A549 (cell line): ENCODE results near the gene C16orf92. TPM values are rescaled to one million over a fixed set of nuclear protein-coding genes. Genes with fewer than 3 reads are reported as not detected.

Experiments
- ATAC-seq, 2 experiments: fragments of 200-7000 bp in 1 of 2; fragments of >200 bp in 1 of 2; cut with Nextera tagmentation in 1 of 2; cut with Tn5 transposase in 1 of 2; 3 replicates each; pipeline versions ENCODE4 v1.8.0 to v1.9.1; 2018 to 2020; ENCODE audit warnings: mild to moderate bottlenecking in 1 of 2, moderate library complexity in 1 of 2
- CTCF ChIA-PET: fragments of 300-600 bp; sonication (Branson Sonifier 250); formaldehyde crosslinking; extraction: SDS; loops from one replicate; lab custom pipeline; 2021; ENCODE audit warnings: antibody characterized with exemption, inconsistent platforms; lab: Yijun Ruan, JAX
- POLR2A ChIA-PET: fragments of 350-600 bp; formaldehyde crosslinking; extraction: SDS; loops from one replicate; lab custom pipeline; 2021; ENCODE audit warnings: antibody characterized with exemption, inconsistent platforms; lab: Yijun Ruan, JAX
- DNase-seq, 2 experiments: peaks; one replicate each; pipeline versions ENCODE4 v3.0.0 to v3.0.0-alpha.2; 2011 to 2016; ENCODE audit warnings: low read depth in 1 of 2, low spot score in 1 of 2
- FAIRE-seq: peaks from 2 replicates; lab custom pipeline; 2011; peaks lifted over from hg19 to GRCh38; lab: Jason Lieb, UNC
- H3K27ac ChIP-seq, 2 experiments: fragments of >200 bp; sonication (Bioruptor Twin); formaldehyde crosslinking; 3 replicates each; pipeline ENCODE4 v1.5.1; 2016 to 2017
- H3K4me1 ChIP-seq: fragments of >200 bp; sonication (Bioruptor Twin); formaldehyde crosslinking; 3 replicates; pipeline ENCODE4 v1.6.1; 2016
- H3K4me2 ChIP-seq: fragments of >200 bp; sonication (Bioruptor Twin); formaldehyde crosslinking; 3 replicates; pipeline ENCODE4 v1.6.1; 2016
- H3K4me3 ChIP-seq: fragments of >200 bp; sonication (Bioruptor Twin); formaldehyde crosslinking; 3 replicates; pipeline ENCODE4 v1.5.1; 2016
- H3K9me3 ChIP-seq: fragments of >200 bp; sonication (Bioruptor Twin); formaldehyde crosslinking; 3 replicates; pipeline ENCODE4 v1.6.1; 2016
- BHLHE40 ChIP-seq: IDR thresholded peaks from 2 replicates; pipeline ENCODE4 v1.6.1; 2012; ENCODE audit warnings: low read depth, low read length, inconsistent platforms
- CBX2 ChIP-seq: fragments of 200-600 bp; sonication (generic); IDR thresholded peaks from 2 replicates; pipeline ENCODE4 v1.6.1; 2016; ENCODE audit warnings: low read depth, mild to moderate bottlenecking, borderline replicate concordance
- CEBPB ChIP-seq, 2 experiments: fragments of >200 bp in 1 of 2; sonication (Bioruptor Twin) in 1 of 2; formaldehyde crosslinking in 1 of 2; IDR thresholded peaks; 2 replicates each; pipeline ENCODE4 v1.6.1; 2012 to 2016
- CTCF ChIP-seq: fragments of >200 bp; sonication (Bioruptor Twin); formaldehyde crosslinking; IDR thresholded peaks from 3 replicates; pipeline ENCODE4 v1.5.1; 2016
- EP300 ChIP-seq, 2 experiments: fragments of >200 bp; sonication (Bioruptor Twin); formaldehyde crosslinking; IDR thresholded peaks; 2 replicates in 1 of 2; 3 replicates in 1 of 2; pipeline ENCODE4 v1.6.1; 2016 to 2017
- ESRRA ChIP-seq: fragments of 150-350 bp; IDR thresholded peaks from 2 replicates; pipeline ENCODE4 v1.6.1; 2014; ENCODE audit warnings: mild to moderate bottlenecking, low read length, borderline replicate concordance
- FOSB ChIP-seq: fragments of 250-450 bp; sonication (Bioruptor Pico); IDR thresholded peaks from 2 replicates; pipeline ENCODE4 v1.5.0; 2020; ENCODE audit warnings: mild to moderate bottlenecking, moderate library complexity
- HOXA7 ChIP-seq: fragments of 250-450 bp; sonication (Bioruptor Pico); IDR thresholded peaks from 2 replicates; pipeline ENCODE4 v1.5.0; 2020; ENCODE audit warnings: mild to moderate bottlenecking, moderate library complexity
- MAFK ChIP-seq: fragments of 450-650 bp; IDR thresholded peaks from 2 replicates; pipeline ENCODE4 v1.6.1; 2014; ENCODE audit not compliant: partially characterized antibody
- MAX ChIP-seq: IDR thresholded peaks from 2 replicates; pipeline ENCODE4 v1.6.1; 2012
- MAZ ChIP-seq: fragments of 150-350 bp; IDR thresholded peaks from 2 replicates; pipeline ENCODE4 v1.6.1; 2014; ENCODE audit warnings: antibody characterized with exemption, low read depth, low read length, borderline replicate concordance
- NFE2L2 ChIP-seq: fragments of 150-350 bp; conservative IDR thresholded peaks from 2 replicates; pipeline ENCODE4 v1.6.1; 2014; ENCODE audit warnings: low read length
- RAD21 ChIP-seq, 2 experiments: fragments of >200 bp in 1 of 2; sonication (Bioruptor Twin) in 1 of 2; formaldehyde crosslinking in 1 of 2; IDR thresholded peaks in 1 of 2; conservative IDR thresholded peaks in 1 of 2; 2 replicates in 1 of 2; 3 replicates in 1 of 2; pipeline ENCODE4 v1.6.1; 2012 to 2018; ENCODE audit warnings: inconsistent platforms in 1 of 2
- RCOR1 ChIP-seq: fragments of 150-350 bp; IDR thresholded peaks from 2 replicates; pipeline ENCODE4 v1.6.1; 2014; ENCODE audit warnings: antibody characterized with exemption, low read length, low read depth
- RFX5 ChIP-seq: fragments of 450-650 bp; IDR thresholded peaks from 2 replicates; pipeline ENCODE4 v1.7.1; 2014; ENCODE audit warnings: antibody characterized with exemption, mild to moderate bottlenecking, moderate library complexity
- SMC3 ChIP-seq: fragments of >200 bp; sonication (Bioruptor Twin); formaldehyde crosslinking; IDR thresholded peaks from 3 replicates; pipeline ENCODE4 v1.6.1; 2018; ENCODE audit warnings: inconsistent platforms
- WGBS: methylation state at CpG from one replicate; pipeline ENCODE4 v1.1.6; 2017; ENCODE audit errors: missing lambda C conversion rate; 5-methylcytosine and 5-hydroxymethylcytosine counted together
- polyA plus RNA-seq, 4 experiments: library from polyadenylated mRNA; depleted of rRNA in 3 of 4; stranded (reverse); fragments of >200 nt; fragmentation: RNase III in 1 of 4; extraction: RNeasy Plus Mini Kit Qiagen cat#74134 plus additional on column Dnase treatment in 1 of 4; gene quantifications; 2 replicates in 3 of 4; 3 replicates in 1 of 4; pipeline ENCODE4 v1.2.3, GENCODE V29; 2011 to 2017
- TF ChIP-seq, protein P1 (sequence below): fragments of 250-450 bp; sonication (Bioruptor Pico); IDR thresholded peaks from 2 replicates; pipeline ENCODE4 v1.5.0; 2021; ENCODE audit warnings: mild to moderate bottlenecking, moderate library complexity, borderline replicate concordance
- TF ChIP-seq, protein P2 (sequence below): fragments of >200 bp; sonication (Bioruptor Twin); formaldehyde crosslinking; IDR thresholded peaks from 2 replicates; pipeline ENCODE4 v1.6.1; 2016

C16orf92 gene
- polyA plus RNA-seq, 2 of the 4 experiments (the other 2 are of a cell fraction) = not detected

DNA sequence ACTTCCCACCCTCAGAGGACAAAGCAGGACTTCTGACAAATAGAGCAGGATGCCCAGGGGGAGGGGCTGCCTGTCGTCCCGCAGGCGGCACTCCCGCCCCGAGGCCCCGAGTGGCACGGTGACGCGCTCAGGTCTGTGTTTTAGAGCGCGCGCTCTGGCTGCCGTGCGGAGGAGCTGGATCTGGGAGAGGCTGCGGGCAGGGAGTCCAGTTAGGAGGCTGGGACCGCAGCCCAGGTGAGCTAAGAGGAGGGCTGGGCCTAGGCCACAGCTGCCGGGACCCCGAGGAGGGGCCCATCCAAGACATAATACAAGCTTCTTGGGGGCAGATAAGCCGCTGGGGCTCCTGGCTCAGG lies 18.6 kb upstream of the C16orf92 start:
- FAIRE-seq (no peak), DNase-seq (no peak), ATAC-seq (peak; percentile 1 to 5; a peak in 1 of 6 replicates)
- Histone ChIP-seq H3K27ac (peak overlapping the region in 1 of 2 experiments; percentile 38; a peak in 1 of 6 replicates), H3K4me3 (no peak overlapping the region), H3K4me2 (no peak overlapping the region), H3K4me1 (peaks cover 9% of the 10 kb centered on the region; the same call in 2 of the 3 replicates), H3K9me3 (no peaks in the 10 kb centered on the region)
- POLR2A ChIA-PET = interaction anchor here (2.0 kb wide), 1 partner anchor 60 kb away, joined by 7 read pairs; no protein-coding TSS in a partner anchor
- WGBS = 86% methylated on average over 13 of the region's 19 CpGs
- CTCF ChIA-PET = interaction anchor here (0.6 to 3.8 kb wide), 26 partner anchors 9 to 313 kb away, joined by 3 to 41 read pairs (median 6); partner anchors contain the start of genes ASPHD1, C16orf92, CDIPT and HIRIP3
- TF ChIP-seq EP300 (IDR thresholded peaks at IDR 0.05) (no peak), NFE2L2 (no peak), BHLHE40 (no peak), RFX5 (no peak), RCOR1 (no peak), CEBPB (IDR thresholded peaks at IDR 0.05) (no peak)

DNA sequence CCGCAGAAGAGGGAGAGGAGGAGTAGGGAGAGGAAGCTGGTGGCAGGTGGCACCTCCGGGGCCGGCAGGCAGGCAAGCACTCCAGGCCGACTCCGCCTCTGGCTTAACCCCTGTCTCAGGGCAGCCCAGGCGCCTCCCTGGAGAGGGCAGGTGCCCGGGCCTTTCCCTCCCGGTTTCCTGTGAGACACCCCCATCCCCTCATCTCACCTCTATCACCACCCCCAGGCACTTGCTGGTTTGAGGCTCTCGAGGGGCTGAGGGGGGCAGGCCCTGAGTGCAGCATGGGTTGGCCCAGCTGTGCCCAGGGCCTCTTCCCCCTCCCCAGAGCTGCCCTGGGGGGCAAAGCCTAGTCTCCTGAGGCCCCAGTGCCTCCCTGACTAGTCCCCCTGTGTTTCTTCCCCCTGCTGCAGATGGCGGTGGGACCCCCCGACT lies 18.2 kb upstream of the C16orf92 start:
- H3K27ac ChIP-seq = peak overlapping the region in 1 of 2 experiments; percentile 38; a peak in 3 of 6 replicates
- peak; percentile 6 to 42; a peak in 3 of 6 replicates for ATAC-seq
- H3K4me3 ChIP-seq = no peak overlapping the region
- no peak overlapping the region for H3K4me2 ChIP-seq
- no peak for FAIRE-seq
- ChIA-PET CTCF (interaction anchor here (0.6 to 3.8 kb wide), 35 partner anchors 8 to 314 kb away, joined by 3 to 41 read pairs (median 5); partner anchors contain the start of genes ASPHD1, C16orf92, CDIPT and HIRIP3), POLR2A (interaction anchor here (2.0 kb wide), 1 partner anchor 61 kb away, joined by 7 read pairs; no protein-coding TSS in a partner anchor)
- TF ChIP-seq ESRRA (no peak), CBX2 (no peak), MAFK (no peak), BHLHE40 (no peak)
- TF ChIP-seq, protein P1, sequence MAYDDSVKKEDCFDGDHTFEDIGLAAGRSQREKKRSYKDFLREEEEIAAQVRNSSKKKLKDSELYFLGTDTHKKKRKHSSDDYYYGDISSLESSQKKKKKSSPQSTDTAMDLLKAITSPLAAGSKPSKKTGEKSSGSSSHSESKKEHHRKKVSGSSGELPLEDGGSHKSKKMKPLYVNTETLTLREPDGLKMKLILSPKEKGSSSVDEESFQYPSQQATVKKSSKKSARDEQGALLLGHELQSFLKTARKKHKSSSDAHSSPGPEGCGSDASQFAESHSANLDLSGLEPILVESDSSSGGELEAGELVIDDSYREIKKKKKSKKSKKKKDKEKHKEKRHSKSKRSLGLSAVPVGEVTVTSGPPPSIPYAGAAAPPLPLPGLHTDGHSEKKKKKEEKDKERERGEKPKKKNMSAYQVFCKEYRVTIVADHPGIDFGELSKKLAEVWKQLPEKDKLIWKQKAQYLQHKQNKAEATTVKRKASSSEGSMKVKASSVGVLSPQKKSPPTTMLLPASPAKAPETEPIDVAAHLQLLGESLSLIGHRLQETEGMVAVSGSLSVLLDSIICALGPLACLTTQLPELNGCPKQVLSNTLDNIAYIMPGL (CRISPR knock-in tag) = no peak
- TF ChIP-seq, all 56 proteins: peak for 0
- Histone ChIP-seq H3K9me3 (no peaks in the 10 kb centered on the region), H3K4me1 (peaks cover 9% of the 10 kb centered on the region; the same call in 2 of the 3 replicates)
- 62% methylated on average over 8 of the region's 11 CpGs for WGBS
- DNase-seq = no peak

DNA sequence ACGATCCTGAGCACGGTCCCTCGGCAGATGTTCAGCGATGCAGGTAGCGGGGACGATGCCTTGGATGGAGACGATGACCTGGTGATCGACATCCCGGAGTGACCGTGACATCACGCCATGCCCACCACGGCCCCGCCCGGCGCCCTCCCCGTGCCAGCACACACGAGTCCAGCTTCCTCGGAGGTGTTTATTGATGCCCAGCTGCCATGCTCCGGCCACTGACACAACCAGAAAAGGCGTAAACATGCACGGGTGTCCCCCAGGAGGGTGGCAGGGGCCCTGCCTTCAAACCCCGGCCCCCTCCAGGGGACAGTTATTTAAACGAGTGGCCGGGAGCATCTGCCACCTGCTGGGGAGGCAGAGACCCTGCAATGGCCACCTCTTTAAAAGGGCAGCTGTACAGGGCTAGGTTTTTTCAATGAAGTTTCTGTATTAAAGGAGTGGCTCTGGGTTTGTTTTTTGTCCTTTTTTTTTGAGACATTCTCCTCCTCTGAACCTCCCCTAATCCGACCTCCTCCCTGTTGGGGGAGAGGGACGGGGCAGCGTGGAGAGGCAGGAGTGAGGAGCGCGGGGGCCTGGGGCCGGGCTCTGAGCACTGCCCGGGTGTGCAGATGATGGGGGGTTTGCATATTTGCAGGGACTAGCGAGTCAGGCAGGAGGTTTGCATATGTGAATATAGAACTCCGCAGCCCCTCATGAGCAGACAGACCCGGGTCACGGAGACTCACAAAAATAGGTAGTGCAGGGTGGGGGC lies 17.5 kb upstream of the C16orf92 start:
- Histone ChIP-seq H3K4me3 (no peak overlapping the region), H3K4me2 (no peak overlapping the region), H3K4me1 (peaks cover 10% of the 10 kb centered on the region; the same call in 2 of the 3 replicates), H3K9me3 (no peaks in the 10 kb centered on the region), H3K27ac (peak overlapping the region in 1 of 2 experiments; percentile 38; a peak in 3 of 6 replicates)
- FAIRE-seq (no peak), ATAC-seq (peak; percentile 54 to 78; a peak in 5 of 6 replicates), DNase-seq (peak; percentile 59 to 90)
- ChIA-PET POLR2A (interaction anchor here (0.8 to 2.0 kb wide), 2 partner anchors 61 to 106 kb away, joined by 3 to 7 read pairs; partner anchors contain the start of gene SEZ6L2), CTCF (interaction anchor here (0.5 to 3.8 kb wide), 52 partner anchors 8 to 326 kb away, joined by 3 to 41 read pairs (median 5); partner anchors contain the start of genes ASPHD1, C16orf92, CDIPT and HIRIP3)
- TF ChIP-seq CTCF (peak; percentile 78), MAX (0 out of 2 replicates have a peak, but pooled peaks have one; percentile 13), FOSB (CRISPR knock-in tag) (no peak), MAZ (0 out of 2 replicates have a peak, but pooled peaks have one; percentile 34), HOXA7 (CRISPR knock-in tag) (no peak), RAD21 (conservative IDR thresholded peaks at IDR 0.05 in 1 of 2, IDR thresholded peaks at IDR 0.05 in 1 of 2) (peak; percentile 64 to 71), SMC3 (peak; percentile 85)
- TF ChIP-seq, protein P2, sequence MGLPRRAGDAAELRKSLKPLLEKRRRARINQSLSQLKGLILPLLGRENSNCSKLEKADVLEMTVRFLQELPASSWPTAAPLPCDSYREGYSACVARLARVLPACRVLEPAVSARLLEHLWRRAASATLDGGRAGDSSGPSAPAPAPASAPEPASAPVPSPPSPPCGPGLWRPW = no peak
- WGBS = 64% methylated on average over 26 of the region's 35 CpGs
